Measurements from ENCODE around the gene GJB3.

GRCh38 chr1:34750610-34751009 lies 30.4 kb upstream of the GJB3 start:
- TF ChIP-seq EZH2 (IDR thresholded peaks at IDR 0.05; ENCODE audit: insufficient read depth, poor library complexity, severe bottlenecking) (no peak), EZH2phosphoT487 (IDR thresholded peaks at IDR 0.05; ENCODE audit: insufficient read depth, low read depth) (no peak)

Measured in GM23248 (cell line).